Endothelial cell of umbilical vein (primary cell): ENCODE measurements around the gene STIM1. TPM values are rescaled to one million over a fixed set of nuclear protein-coding genes. Genes with fewer than 3 reads are reported as not detected.

Experiments used
- BruUV-seq: library from RNA; stranded (reverse); fragments of 400-500 nt; replicated peaks from 2 replicates; lab custom pipeline; 2021; lab: Mats Ljungman, UMichigan
- CTCF ChIA-PET: fragments of 300-600, 350-600 bp; sonication (Branson Sonifier 250); formaldehyde crosslinking; loops from one replicate; lab custom pipeline; 2021; ENCODE audit warnings: antibody characterized with exemption, inconsistent platforms; lab: Charles Lee
- POLR2A ChIA-PET: fragments of 300-600, 350-600 bp; sonication (Branson Sonifier 250); formaldehyde crosslinking; loops from one replicate; lab custom pipeline; 2021; ENCODE audit warnings: antibody characterized with exemption, inconsistent platforms; lab: Charles Lee
- DNase-seq: peaks from one replicate; pipeline ENCODE4 v3.0.0-alpha.2; 2011; ENCODE audit warnings: low read depth, low spot score
- FAIRE-seq: peaks from 2 replicates; lab custom pipeline; 2011; peaks lifted over from hg19 to GRCh38; lab: Jason Lieb, UNC
- H2AFZ ChIP-seq: 2 replicates; pipeline ENCODE4 v1.6.0; 2012; ENCODE audit warnings: low read depth, low read length, control low read depth, inconsistent platforms
- H3K27ac ChIP-seq: 2 replicates; pipeline ENCODE4 v1.5.1; 2011; ENCODE audit warnings: low read depth, mild to moderate bottlenecking, control low read depth, low read length, moderate library complexity; ENCODE audit not compliant: insufficient read depth
- H3K27me3 ChIP-seq, 2 experiments: 2 replicates each; pipeline versions ENCODE4 v1.6.0 to v1.6.1; 2011; ENCODE audit warnings: low read length in 2 of 2, mixed read lengths in 1 of 2; ENCODE audit not compliant: control insufficient read depth in 2 of 2, insufficient read depth in 2 of 2
- H3K36me3 ChIP-seq, 2 experiments: 2 replicates in 1 of 2; 3 replicates in 1 of 2; pipeline ENCODE4 v1.5.1; 2011; ENCODE audit warnings: low read length in 2 of 2, mild to moderate bottlenecking in 1 of 2, moderate library complexity in 1 of 2; ENCODE audit not compliant: control insufficient read depth in 2 of 2, insufficient read depth in 2 of 2; ENCODE audit errors: extremely low read depth in 1 of 2
- H3K4me1 ChIP-seq: 3 replicates; pipeline ENCODE4 v1.5.1; 2011; ENCODE audit warnings: mild to moderate bottlenecking, low read length; ENCODE audit not compliant: control insufficient read depth, insufficient read depth; ENCODE audit errors: extremely low read depth
- H3K4me2 ChIP-seq: 2 replicates; pipeline ENCODE4 v1.6.1; 2011; ENCODE audit warnings: low read length, control low read depth, mixed read lengths; ENCODE audit not compliant: insufficient read depth
- H3K4me3 ChIP-seq, 3 experiments: fragments of 200-600 bp in 1 of 3; sonication (generic), shearing (Covaris generic) in 1 of 3; replicated peaks in 1 of 3; 2 replicates each; pipeline ENCODE4 v1.5.1; 2011 to 2016; ENCODE audit warnings: control low read depth in 3 of 3, low read length in 3 of 3, mild to moderate bottlenecking in 2 of 3, inconsistent platforms in 1 of 3, low read depth in 1 of 3, moderate library complexity in 1 of 3; ENCODE audit not compliant: insufficient read depth in 1 of 3
- H3K79me2 ChIP-seq: 2 replicates; pipeline ENCODE4 v1.6.0; 2012; ENCODE audit warnings: low read length, inconsistent platforms; ENCODE audit not compliant: control insufficient read depth, insufficient read depth
- H3K9ac ChIP-seq: replicated peaks from 2 replicates; pipeline ENCODE3; 2011; ENCODE audit warnings: low read length, control low read depth; ENCODE audit not compliant: insufficient read depth; ENCODE audit errors: extremely low read depth
- H3K9me1 ChIP-seq: replicated peaks from 3 replicates; pipeline ENCODE4 v1.6.0; 2011; ENCODE audit warnings: mild to moderate bottlenecking, low read length; ENCODE audit not compliant: control insufficient read depth, insufficient read depth; ENCODE audit errors: extremely low read depth
- H3K9me3 ChIP-seq: replicated peaks from 2 replicates; pipeline ENCODE4 v1.5.1; 2012; ENCODE audit warnings: low read length, inconsistent platforms; ENCODE audit not compliant: control insufficient read depth, insufficient read depth
- H4K20me1 ChIP-seq: replicated peaks from 2 replicates; pipeline ENCODE3; 2011; ENCODE audit warnings: mild to moderate bottlenecking, low read length; ENCODE audit not compliant: control insufficient read depth, insufficient read depth; ENCODE audit errors: extremely low read depth
- EZH2 ChIP-seq: IDR thresholded peaks from 2 replicates; pipeline ENCODE4 v1.6.1; 2012; ENCODE audit warnings: borderline replicate concordance, low read depth, mild to moderate bottlenecking, moderate library complexity, low read length, inconsistent platforms; ENCODE audit not compliant: severe bottlenecking
- FOS ChIP-seq: IDR thresholded peaks from 2 replicates; pipeline ENCODE4 v1.6.1; 2011; ENCODE audit warnings: mild to moderate bottlenecking, low read length, moderate library complexity, borderline replicate concordance; ENCODE audit not compliant: insufficient read depth
- GATA2 ChIP-seq: IDR thresholded peaks from 2 replicates; pipeline ENCODE4 v1.7.0; 2011; ENCODE audit warnings: low read depth, mild to moderate bottlenecking, moderate library complexity, mixed read lengths, low read length; ENCODE audit not compliant: insufficient read length, insufficient read depth
- JUN ChIP-seq: IDR thresholded peaks from 2 replicates; pipeline ENCODE4 v1.6.1; 2011; ENCODE audit warnings: borderline replicate concordance, low read depth; ENCODE audit not compliant: insufficient read length, insufficient read depth
- MYC ChIP-seq: IDR thresholded peaks from one replicate; pipeline ENCODE4 v1.6.1; 2011; ENCODE audit warnings: mild to moderate bottlenecking, low read depth, low read length
- POLR2A ChIP-seq: IDR thresholded peaks from 2 replicates; pipeline ENCODE4 v1.6.1; 2012; ENCODE audit warnings: low read depth, mild to moderate bottlenecking, control low read depth, low read length
- POLR2AphosphoS5 ChIP-seq: IDR thresholded peaks from 2 replicates; pipeline ENCODE4 v1.6.1; 2012; ENCODE audit warnings: low read depth, mild to moderate bottlenecking, control low read depth, low read length, moderate library complexity; ENCODE audit not compliant: insufficient read depth
- dilution Hi-C: fragments of 300-500 bp; cut with MboI; formaldehyde crosslinking; loops from one replicate; pipeline ENCODE4 v1.15.0; 2019; ENCODE audit warnings: low sequenced_read_pairs; ENCODE audit not compliant: extremely low pct_ligation_motif_present
- intact Hi-C: fragments of 100-400 bp; cut with micrococcal nuclease; formaldehyde crosslinking; loops from one replicate; pipeline ENCODE4 v1.10.0; 2022
- polyA plus RNA-seq, 4 experiments: library from polyadenylated mRNA; depleted of rRNA in 3 of 4; stranded (reverse) in 3 of 4; unstranded in 1 of 4; fragments of >200 nt; gene quantifications; 2 replicates each; pipeline versions ENCODE4 v1.2.1 to v1.2.3, GENCODE V29; 2011 to 2012; ENCODE audit warnings: missing spikeins in 1 of 4
- total RNA-seq: library from RNA; stranded (reverse); gene quantifications from 2 replicates; pipeline ENCODE4 v1.2.3, GENCODE V29; 2021
- TF ChIP-seq, protein P1 (sequence below), 2 donors: IDR thresholded peaks; 1 replicate in 1 of 2; 2 replicates in 1 of 2; pipeline ENCODE4 v1.5.1; 2011; ENCODE audit warnings: low read length in 2 of 2, mild to moderate bottlenecking in 2 of 2, moderate library complexity in 2 of 2, control low read depth in 1 of 2, inconsistent platforms in 1 of 2, low read depth in 1 of 2; ENCODE audit not compliant: insufficient read depth in 1 of 2; ENCODE audit errors: extremely low read depth in 1 of 2
- TF ChIP-seq, protein P2 (sequence below): IDR thresholded peaks from 2 replicates; pipeline ENCODE4 v1.6.1; 2011; ENCODE audit not compliant: insufficient read depth, insufficient read length

The STIM1 gene
- total and polyA plus RNA-seq, 2 donors (not counting 3 experiments of a cell fraction or from before 2014, with no cell fraction given): 32.7 to 33.4 TPM

DNA sequence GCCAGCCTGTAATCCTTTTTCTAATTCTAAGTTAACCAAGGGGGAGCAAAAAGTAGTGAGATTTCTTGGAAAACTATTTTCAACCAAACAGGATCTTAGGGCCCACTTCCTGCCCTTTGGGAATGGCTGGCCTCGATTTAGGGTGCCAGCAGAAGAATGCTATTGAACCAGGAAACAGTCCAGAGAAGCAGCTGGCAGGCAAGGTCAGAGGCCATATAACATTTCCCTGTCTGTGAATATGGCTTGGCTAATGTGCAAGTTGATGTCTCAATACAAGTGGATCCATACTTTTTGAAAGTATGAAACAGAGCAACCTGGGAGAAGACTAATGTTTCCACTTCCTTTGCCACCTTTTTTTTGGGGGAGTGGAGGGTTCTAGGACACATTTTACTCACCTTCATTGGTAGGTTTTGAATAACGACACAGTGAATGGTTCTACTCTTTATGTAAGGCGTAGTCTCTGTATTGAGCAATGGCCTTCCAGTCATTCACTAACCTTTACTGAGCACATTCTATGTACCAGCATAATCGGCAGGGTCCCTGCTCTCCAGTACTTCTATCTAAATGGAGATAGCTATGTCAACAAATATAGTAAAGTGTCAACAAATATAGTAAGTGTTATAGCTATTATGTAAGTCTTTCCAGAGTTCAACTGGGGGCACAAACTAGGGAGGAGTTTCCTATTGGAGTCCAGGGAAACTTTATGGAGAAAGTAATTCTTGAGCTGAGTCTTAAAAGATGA, 204.9 kb downstream of the STIM1 start:
- DNase-seq: no peak
- Histone ChIP-seq H4K20me1 (no peaks in the 10 kb centered on the region), H3K4me2 (no peak overlapping the region), H3K4me1 (peaks cover 11% of the 10 kb centered on the region), H2AFZ (no peak overlapping the region), H3K79me2 (no peaks in the 10 kb centered on the region), H3K27ac (no peak overlapping the region), H3K4me3 (no peak overlapping the region), H3K9ac (no peak overlapping the region), H3K9me1 (no peaks in the 10 kb centered on the region), H3K36me3 (no peaks in the 10 kb centered on the region), H3K9me3 (no peaks in the 10 kb centered on the region), H3K27me3 (no peaks in the 10 kb centered on the region)
- TF ChIP-seq JUN: no peak
- TF ChIP-seq POLR2A: no peak
- TF ChIP-seq EZH2: no peak
- TF ChIP-seq MYC: no peak
- TF ChIP-seq, protein P1, sequence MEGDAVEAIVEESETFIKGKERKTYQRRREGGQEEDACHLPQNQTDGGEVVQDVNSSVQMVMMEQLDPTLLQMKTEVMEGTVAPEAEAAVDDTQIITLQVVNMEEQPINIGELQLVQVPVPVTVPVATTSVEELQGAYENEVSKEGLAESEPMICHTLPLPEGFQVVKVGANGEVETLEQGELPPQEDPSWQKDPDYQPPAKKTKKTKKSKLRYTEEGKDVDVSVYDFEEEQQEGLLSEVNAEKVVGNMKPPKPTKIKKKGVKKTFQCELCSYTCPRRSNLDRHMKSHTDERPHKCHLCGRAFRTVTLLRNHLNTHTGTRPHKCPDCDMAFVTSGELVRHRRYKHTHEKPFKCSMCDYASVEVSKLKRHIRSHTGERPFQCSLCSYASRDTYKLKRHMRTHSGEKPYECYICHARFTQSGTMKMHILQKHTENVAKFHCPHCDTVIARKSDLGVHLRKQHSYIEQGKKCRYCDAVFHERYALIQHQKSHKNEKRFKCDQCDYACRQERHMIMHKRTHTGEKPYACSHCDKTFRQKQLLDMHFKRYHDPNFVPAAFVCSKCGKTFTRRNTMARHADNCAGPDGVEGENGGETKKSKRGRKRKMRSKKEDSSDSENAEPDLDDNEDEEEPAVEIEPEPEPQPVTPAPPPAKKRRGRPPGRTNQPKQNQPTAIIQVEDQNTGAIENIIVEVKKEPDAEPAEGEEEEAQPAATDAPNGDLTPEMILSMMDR (IDR thresholded peaks at IDR 0.05; ENCODE audit: extremely low read depth in 1 of 2, insufficient read depth in 1 of 2, low read depth in 1 of 2, low read length in 2 of 2): no peak
- TF ChIP-seq GATA2: no peak
- TF ChIP-seq FOS: no peak
- TF ChIP-seq POLR2AphosphoS5: no peak
- TF ChIP-seq, protein P2, sequence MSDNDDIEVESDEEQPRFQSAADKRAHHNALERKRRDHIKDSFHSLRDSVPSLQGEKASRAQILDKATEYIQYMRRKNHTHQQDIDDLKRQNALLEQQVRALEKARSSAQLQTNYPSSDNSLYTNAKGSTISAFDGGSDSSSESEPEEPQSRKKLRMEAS: no peak
- FAIRE-seq: no peak
- intact Hi-C loops: no loop called here
- ChIA-PET CTCF (interaction anchor here (1.3 to 3.0 kb wide), 4 partner anchors 12 to 211 kb away, joined by 6 to 38 read pairs (median 12); partner anchors contain the start of gene STIM1), POLR2A (no interaction called here)
- no TSS peak for BruUV-seq
- dilution Hi-C loops: loop anchor here (25.0 kb wide), 1 partner anchor 198 kb away; the partner anchor contains the start of gene STIM1
